Right atrium auricular region (tissue), 2 donors: ENCODE measurements around the gene FBXL15. TPM values are rescaled to one million over a fixed set of nuclear protein-coding genes. Genes with fewer than 3 reads are reported as not detected.

ENCODE experiments used
- DNase-seq: peaks from one replicate; pipeline ENCODE4 v3.0.0-alpha.2; 2019; ENCODE audit warnings: low spot score
- H3K27ac ChIP-seq, 2 donors: fragments of 200-600 bp; sonication (generic); 1 replicate in 1 of 2; 2 replicates in 1 of 2; pipeline ENCODE4 v1.5.1; 2016 to 2019
- H3K27me3 ChIP-seq, 2 donors: fragments of 200-600 bp; sonication (generic); one replicate each; pipeline versions ENCODE4 v1.5.1 to v1.6.0; 2017 to 2019
- H3K36me3 ChIP-seq: fragments of 200-600 bp; sonication (generic); one replicate; pipeline ENCODE4 v1.5.1; 2016
- H3K4me1 ChIP-seq, 2 donors: fragments of 200-600 bp; sonication (generic); one replicate each; pipeline versions ENCODE4 v1.5.1 to v1.6.0; 2017 to 2019
- H3K4me3 ChIP-seq, 2 donors: fragments of 200-600 bp; sonication (generic); 1 replicate in 1 of 2; 2 replicates in 1 of 2; pipeline ENCODE4 v1.5.1; 2017 to 2019; ENCODE audit warnings: mild to moderate bottlenecking in 1 of 2, moderate library complexity in 1 of 2
- H3K9me3 ChIP-seq, 2 donors: fragments of 200-600 bp; sonication (generic); one replicate each; pipeline ENCODE4 v1.5.1; 2019
- CTCF ChIP-seq, 2 donors: fragments of 200-600 bp; sonication (generic); IDR thresholded peaks; one replicate each; pipeline ENCODE4 v1.5.1; 2019; ENCODE audit warnings: antibody characterized with exemption in 2 of 2
- total RNA-seq, 2 donors: library from RNA; depleted of rRNA; stranded (reverse); fragments of >200 nt; gene quantifications; one replicate each; pipeline ENCODE4 v1.1.0, GENCODE V29; 2016

Gene FBXL15
- total RNA-seq, 2 donors from 2014 or later: 16.6 to 21.3 TPM

GRCh38 chr10:102396317-102396650 is 24.4 kb upstream of the FBXL15 start:
- peak overlapping the region; percentile 61 to 62 for H3K4me3 ChIP-seq
- no peaks in the 10 kb centered on the region for H3K27me3 ChIP-seq
- no peak for TF ChIP-seq CTCF (IDR thresholded peaks at IDR 0.05)
- peaks cover 3% of the 10 kb centered on the region for H3K36me3 ChIP-seq
- H3K9me3 ChIP-seq: no peaks in the 10 kb centered on the region
- H3K27ac ChIP-seq: peak overlapping the region; percentile 94 to 95
- no peak for DNase-seq
- H3K4me1 ChIP-seq: peaks cover 0 to 45% of the 10 kb centered on the region in 2 donors

- peak overlapping the region in 1 of 2 donors; percentile 61 for H3K4me3 ChIP-seq
- TF ChIP-seq CTCF (IDR thresholded peaks at IDR 0.05): no peak
- H3K27me3 ChIP-seq: no peaks in the 10 kb centered on the region
- no peaks in the 10 kb centered on the region for H3K9me3 ChIP-seq
- peak overlapping the region; percentile 94 to 95 for H3K27ac ChIP-seq
- H3K4me1 ChIP-seq: peaks cover 0 to 45% of the 10 kb centered on the region in 2 donors
- no peak for DNase-seq
- peaks cover 8% of the 10 kb centered on the region for H3K36me3 ChIP-seq
These were observed 23.9 kb upstream of the FBXL15 start for GRCh38 chr10:102396730-102397151.

GRCh38 chr10:102397222-102398171 is 23.1 kb upstream of the FBXL15 start:
- Histone ChIP-seq H3K36me3 (peaks cover 14% of the 10 kb centered on the region), H3K4me3 (no peak overlapping the region), H3K27me3 (no peaks in the 10 kb centered on the region), H3K4me1 (peaks cover 0 to 45% of the 10 kb centered on the region in 2 donors), H3K9me3 (no peaks in the 10 kb centered on the region), H3K27ac (no peak overlapping the region)
- TF ChIP-seq CTCF (IDR thresholded peaks at IDR 0.05): no peak
- no peak for DNase-seq

- no peak for DNase-seq
- peaks cover 14% of the 10 kb centered on the region for H3K36me3 ChIP-seq
- TF ChIP-seq CTCF (IDR thresholded peaks at IDR 0.05): no peak
- H3K9me3 ChIP-seq: no peaks in the 10 kb centered on the region
- H3K27ac ChIP-seq: peak overlapping the region; percentile 92 to 93
- peaks cover 0 to 43% of the 10 kb centered on the region in 2 donors for H3K4me1 ChIP-seq
- no peaks in the 10 kb centered on the region for H3K27me3 ChIP-seq
- H3K4me3 ChIP-seq: peak overlapping the region in 1 of 2 donors; percentile 65
These were observed 22.2 kb upstream of the FBXL15 start for GRCh38 chr10:102398172-102399020.

- TF ChIP-seq CTCF (IDR thresholded peaks at IDR 0.05): peak; percentile 93 to 97
- peak overlapping the region; percentile 92 to 93 for H3K27ac ChIP-seq
- H3K9me3 ChIP-seq: no peaks in the 10 kb centered on the region
- H3K4me1 ChIP-seq: peaks cover 0 to 39% of the 10 kb centered on the region in 2 donors
- H3K4me3 ChIP-seq: peak overlapping the region; percentile 58 to 65
- H3K36me3 ChIP-seq: peaks cover 14% of the 10 kb centered on the region
- H3K27me3 ChIP-seq: no peaks in the 10 kb centered on the region
- peak; percentile 87 for DNase-seq
These were observed 21.2 kb upstream of the FBXL15 start for GRCh38 chr10:102399217-102400021.
